RWPE2 (cell line): ENCODE data around the gene TRIM47.

Experiments
- ATAC-seq: fragments of 200-7000 bp; cut with Tn5 transposase; 3 replicates; pipeline ENCODE4 v1.9.1; 2021; ENCODE audit warnings: low read depth
- DNase-seq: peaks from one replicate; pipeline ENCODE4 v3.0.0-alpha.2; 2020; ENCODE audit warnings: low spot score
- H3K27ac ChIP-seq: fragments of 450-650 bp; 2 replicates; pipeline ENCODE4 v1.5.1; 2017; ENCODE audit warnings: mild to moderate bottlenecking; ENCODE audit not compliant: poor library complexity, severe bottlenecking
- H3K27me3 ChIP-seq: fragments of 250-450 bp; sonication (Bioruptor Pico); 2 replicates; pipeline ENCODE4 v1.5.1; 2021; ENCODE audit warnings: mild to moderate bottlenecking, moderate library complexity; ENCODE audit not compliant: insufficient read depth, poor library complexity, severe bottlenecking
- H3K36me3 ChIP-seq: fragments of 250-450 bp; sonication (Bioruptor Pico); 2 replicates; pipeline ENCODE4 v1.5.1; 2020; ENCODE audit warnings: low read depth, mild to moderate bottlenecking, moderate library complexity
- H3K4me1 ChIP-seq: fragments of 250-450 bp; sonication (Bioruptor Pico); 2 replicates; pipeline ENCODE4 v1.5.1; 2021; ENCODE audit warnings: mild to moderate bottlenecking, moderate library complexity; ENCODE audit not compliant: insufficient read depth, poor library complexity, severe bottlenecking
- H3K4me3 ChIP-seq: fragments of 250-450 bp; sonication (Bioruptor Pico); 2 replicates; pipeline ENCODE4 v1.5.1; 2021; ENCODE audit warnings: mild to moderate bottlenecking, moderate library complexity; ENCODE audit not compliant: severe bottlenecking
- H3K9me3 ChIP-seq: fragments of 250-450 bp; sonication (Bioruptor Pico); 2 replicates; pipeline ENCODE4 v1.5.1; 2021; ENCODE audit warnings: mild to moderate bottlenecking, moderate library complexity; ENCODE audit not compliant: severe bottlenecking
- TF ChIP-seq, protein P1 (sequence below): fragments of 450-650 bp; IDR thresholded peaks from one replicate; pipeline ENCODE4 v1.5.1; 2017; ENCODE audit warnings: mild to moderate bottlenecking, moderate library complexity; ENCODE audit not compliant: poor library complexity, severe bottlenecking

Gene TRIM47

DNA sequence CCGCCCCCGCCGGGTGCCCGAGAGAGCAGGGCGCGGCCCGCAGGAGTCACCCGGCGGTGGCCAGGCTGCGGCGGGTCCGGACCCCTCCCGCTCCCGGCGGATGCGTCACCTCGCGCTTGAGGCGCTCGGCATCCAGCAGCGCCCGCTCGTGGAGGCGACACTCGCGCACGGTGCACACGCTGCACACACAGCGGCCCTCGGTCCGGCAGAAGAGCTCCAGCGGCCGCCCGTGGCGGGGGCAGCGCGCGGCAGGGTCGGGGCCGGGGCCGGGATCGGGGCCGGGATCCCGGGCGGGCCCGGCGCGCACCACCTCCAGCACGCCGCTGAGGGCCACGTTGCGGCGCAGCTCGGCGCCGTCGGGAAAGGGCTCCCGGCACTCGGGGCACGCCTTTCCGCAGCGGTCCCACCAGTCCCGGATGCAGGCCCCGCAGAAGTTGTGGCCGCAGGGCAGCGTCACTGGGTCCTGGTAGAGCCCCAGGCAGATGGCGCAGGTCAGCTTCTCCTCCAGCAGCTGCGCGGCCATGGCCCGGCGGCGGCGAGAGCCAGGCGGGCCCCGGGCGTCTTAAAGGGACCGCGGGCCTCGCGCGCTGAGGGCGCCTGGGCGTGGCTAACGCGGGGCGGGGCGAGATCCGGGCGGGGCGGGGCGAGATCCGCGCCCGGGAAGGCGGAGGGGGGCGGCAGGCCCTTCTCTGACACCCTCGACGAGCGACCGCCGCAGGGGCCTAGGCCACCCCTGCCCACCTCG is 18.2 kb upstream of the TRIM47 start, which contains the start of gene TRIM65:
TRIM65 (minus strand) TSS at position 537 of the 745 bp plus-strand sequence; CDS start at position 523, 14 bp downstream.
- peaks cover 38% of the 10 kb centered on the region for H3K36me3 ChIP-seq
- H3K4me3 ChIP-seq = peak within 1 kb of the TSS; percentile 81
- TF ChIP-seq, protein P1, sequence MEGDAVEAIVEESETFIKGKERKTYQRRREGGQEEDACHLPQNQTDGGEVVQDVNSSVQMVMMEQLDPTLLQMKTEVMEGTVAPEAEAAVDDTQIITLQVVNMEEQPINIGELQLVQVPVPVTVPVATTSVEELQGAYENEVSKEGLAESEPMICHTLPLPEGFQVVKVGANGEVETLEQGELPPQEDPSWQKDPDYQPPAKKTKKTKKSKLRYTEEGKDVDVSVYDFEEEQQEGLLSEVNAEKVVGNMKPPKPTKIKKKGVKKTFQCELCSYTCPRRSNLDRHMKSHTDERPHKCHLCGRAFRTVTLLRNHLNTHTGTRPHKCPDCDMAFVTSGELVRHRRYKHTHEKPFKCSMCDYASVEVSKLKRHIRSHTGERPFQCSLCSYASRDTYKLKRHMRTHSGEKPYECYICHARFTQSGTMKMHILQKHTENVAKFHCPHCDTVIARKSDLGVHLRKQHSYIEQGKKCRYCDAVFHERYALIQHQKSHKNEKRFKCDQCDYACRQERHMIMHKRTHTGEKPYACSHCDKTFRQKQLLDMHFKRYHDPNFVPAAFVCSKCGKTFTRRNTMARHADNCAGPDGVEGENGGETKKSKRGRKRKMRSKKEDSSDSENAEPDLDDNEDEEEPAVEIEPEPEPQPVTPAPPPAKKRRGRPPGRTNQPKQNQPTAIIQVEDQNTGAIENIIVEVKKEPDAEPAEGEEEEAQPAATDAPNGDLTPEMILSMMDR = peak; percentile 74
- DNase-seq = peak; percentile 83
- H3K27me3 ChIP-seq = no peaks in the 10 kb centered on the region
- H3K27ac ChIP-seq = peak within 1 kb of the TSS; percentile 76
- H3K4me1 ChIP-seq = peaks cover 9% of the 10 kb centered on the region
- peak; percentile 66 for ATAC-seq
- no peaks in the 10 kb centered on the region for H3K9me3 ChIP-seq

- H3K9me3 ChIP-seq = no peaks in the 10 kb centered on the region
- TF ChIP-seq, protein P1 = no peak
- H3K27ac ChIP-seq = peak overlapping the region; percentile 76
- DNase-seq = no peak
- H3K27me3 ChIP-seq = no peaks in the 10 kb centered on the region
- peaks cover 9% of the 10 kb centered on the region for H3K4me1 ChIP-seq
- peak overlapping the region; percentile 81 for H3K4me3 ChIP-seq
- no peak for ATAC-seq
- peaks cover 36% of the 10 kb centered on the region for H3K36me3 ChIP-seq
These were observed 17.2 kb upstream of the TRIM47 start for GRCh38 chr17:75895370-75896155.

GRCh38 chr17:75894049-75894733 is 15.8 kb upstream of the TRIM47 start:
- no peaks in the 10 kb centered on the region for H3K27me3 ChIP-seq
- no peak for DNase-seq
- no peak overlapping the region for H3K4me3 ChIP-seq
- ATAC-seq = no peak
- H3K27ac ChIP-seq = no peak overlapping the region
- peaks cover 9% of the 10 kb centered on the region for H3K4me1 ChIP-seq
- TF ChIP-seq, protein P1 = no peak
- H3K9me3 ChIP-seq = no peaks in the 10 kb centered on the region
- H3K36me3 ChIP-seq = peaks cover 36% of the 10 kb centered on the region

DNA sequence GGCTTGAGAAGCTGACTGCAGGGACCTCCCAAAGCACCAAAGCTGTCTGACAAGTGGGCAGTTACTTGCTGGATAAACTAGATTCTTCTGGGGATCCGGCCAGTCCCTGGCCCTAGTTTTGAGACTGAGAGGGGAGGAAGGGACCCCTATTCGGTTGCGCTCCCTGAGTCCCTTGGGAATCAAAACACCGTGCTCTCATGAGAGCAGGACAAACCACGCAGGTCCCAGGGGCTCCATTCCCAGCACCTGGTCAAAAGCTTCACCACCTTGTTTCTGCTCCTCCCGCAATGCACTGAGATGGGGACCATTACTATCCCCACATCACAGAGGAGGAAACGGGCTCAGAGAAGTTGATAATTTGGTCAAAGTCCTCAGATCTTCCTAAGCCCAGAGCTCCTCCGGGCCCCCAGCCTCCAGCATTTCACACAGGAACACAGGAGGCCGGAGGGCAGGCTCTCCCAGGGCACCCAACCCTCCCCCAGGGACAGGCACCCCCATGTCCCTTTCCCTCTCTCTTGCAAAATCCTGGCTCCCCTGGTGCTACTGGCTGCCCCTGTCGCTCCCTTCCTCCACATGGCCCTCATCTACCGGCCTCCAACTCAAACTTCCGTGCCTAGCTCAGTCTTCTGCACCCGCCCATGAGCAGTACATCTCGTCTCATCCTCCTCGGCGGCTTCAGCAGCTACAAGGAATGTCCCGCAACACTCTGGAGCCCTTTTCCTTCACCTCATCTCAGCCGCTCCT is 15.1 kb upstream of the TRIM47 start:
- no peak overlapping the region for H3K4me3 ChIP-seq
- H3K27ac ChIP-seq = no peak overlapping the region
- no peaks in the 10 kb centered on the region for H3K9me3 ChIP-seq
- H3K4me1 ChIP-seq = peaks cover 9% of the 10 kb centered on the region
- DNase-seq (no peak), ATAC-seq (no peak)
- H3K36me3 ChIP-seq = peaks cover 29% of the 10 kb centered on the region
- no peaks in the 10 kb centered on the region for H3K27me3 ChIP-seq
- TF ChIP-seq, protein P1 = no peak
